ENCODE data around the gene CCDC87.

The CCDC87 gene

DNA sequence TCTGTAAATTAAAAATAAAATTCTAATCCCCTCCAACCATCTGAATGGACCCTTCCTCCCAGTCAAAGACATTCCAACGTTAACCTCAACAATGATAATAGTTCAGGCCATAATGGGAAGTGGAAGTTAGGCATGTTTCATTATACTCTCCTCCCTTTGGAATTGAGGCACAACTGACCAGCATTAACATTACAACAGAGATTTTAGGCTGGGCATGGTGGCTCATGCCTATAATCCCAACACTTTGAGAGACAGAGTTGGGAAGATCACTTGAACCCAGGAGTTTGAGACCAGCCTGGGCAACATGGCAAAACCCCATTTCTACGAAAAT lies 22.0 kb downstream of the CCDC87 start:
- Histone ChIP-seq H3K27ac (no peak overlapping the region), H3K36me3 (no peaks in the 10 kb centered on the region), H3K27me3 (peaks cover 27 to 49% (median 46%) of the 10 kb centered on the region in 11 experiments), H3K9ac (no peak overlapping the region), H3K4me3 (no peak overlapping the region), H4K20me1 (peaks cover 0 to 12% (median 0%) of the 10 kb centered on the region in 11 experiments; a peak in 1 of 22 replicates), H3K4me2 (no peak overlapping the region), H3K9me3 (replicated peaks in 1 of 11) (peaks cover 0 to 23% (median 0%) of the 10 kb centered on the region in 11 experiments; a peak in 8 of 22 replicates), H3K4me1 (peaks cover 0 to 10% (median 3%) of the 10 kb centered on the region in 10 experiments; a peak in 5 of 20 replicates)
- no peak for TF ChIP-seq Cebpa-rat (IDR thresholded peaks at IDR 0.05)

GRCh38 chr11:66570079-66570849 lies 22.6 kb downstream of the CCDC87 start:
- peak overlapping the region in 6 of 11 experiments; percentile 4 to 22 (median 16); a peak in 4 of 22 replicates for H3K4me2 ChIP-seq
- no peak overlapping the region for H3K9ac ChIP-seq
- H4K20me1 ChIP-seq = peaks cover 0 to 12% (median 0%) of the 10 kb centered on the region in 11 experiments; a peak in 1 of 22 replicates
- peaks cover 27 to 52% (median 49%) of the 10 kb centered on the region in 11 experiments for H3K27me3 ChIP-seq
- peaks cover 0 to 10% (median 3%) of the 10 kb centered on the region in 10 experiments; a peak in 5 of 20 replicates for H3K4me1 ChIP-seq
- H3K9me3 ChIP-seq (replicated peaks in 1 of 11) = peaks cover 0 to 23% (median 0%) of the 10 kb centered on the region in 11 experiments; a peak in 8 of 22 replicates
- H3K27ac ChIP-seq = no peak overlapping the region
- no peak overlapping the region for H3K4me3 ChIP-seq
- TF ChIP-seq Cebpa-rat (IDR thresholded peaks at IDR 0.05) = 0 out of 22 replicates have a peak, but pooled peaks of 1 of the 11 experiments have one; percentile 8
- H3K36me3 ChIP-seq = no peaks in the 10 kb centered on the region

DNA sequence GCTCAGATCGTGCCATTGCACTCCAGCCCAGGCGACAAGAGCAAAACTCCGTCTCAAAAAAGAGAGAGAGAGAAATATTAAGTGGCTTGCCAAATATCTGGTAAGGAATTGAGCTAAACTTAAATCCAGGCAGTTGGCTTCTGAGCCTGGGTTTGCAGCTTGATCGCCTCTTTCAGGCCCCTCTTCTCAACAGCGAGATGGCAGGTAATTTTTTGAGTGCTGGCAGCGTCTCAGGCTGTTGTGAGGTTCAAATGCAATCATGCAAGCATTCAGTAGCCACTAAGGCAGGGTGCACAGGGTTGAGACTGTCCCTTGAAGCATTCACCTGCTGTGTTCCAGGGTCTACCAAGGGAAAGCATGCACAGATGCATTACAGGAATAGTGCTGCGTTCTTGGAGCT lies 23.8 kb downstream of the CCDC87 start:
- TF ChIP-seq Cebpa-rat (IDR thresholded peaks at IDR 0.05) = no peak
- no peak overlapping the region for H3K4me2 ChIP-seq

DNA sequence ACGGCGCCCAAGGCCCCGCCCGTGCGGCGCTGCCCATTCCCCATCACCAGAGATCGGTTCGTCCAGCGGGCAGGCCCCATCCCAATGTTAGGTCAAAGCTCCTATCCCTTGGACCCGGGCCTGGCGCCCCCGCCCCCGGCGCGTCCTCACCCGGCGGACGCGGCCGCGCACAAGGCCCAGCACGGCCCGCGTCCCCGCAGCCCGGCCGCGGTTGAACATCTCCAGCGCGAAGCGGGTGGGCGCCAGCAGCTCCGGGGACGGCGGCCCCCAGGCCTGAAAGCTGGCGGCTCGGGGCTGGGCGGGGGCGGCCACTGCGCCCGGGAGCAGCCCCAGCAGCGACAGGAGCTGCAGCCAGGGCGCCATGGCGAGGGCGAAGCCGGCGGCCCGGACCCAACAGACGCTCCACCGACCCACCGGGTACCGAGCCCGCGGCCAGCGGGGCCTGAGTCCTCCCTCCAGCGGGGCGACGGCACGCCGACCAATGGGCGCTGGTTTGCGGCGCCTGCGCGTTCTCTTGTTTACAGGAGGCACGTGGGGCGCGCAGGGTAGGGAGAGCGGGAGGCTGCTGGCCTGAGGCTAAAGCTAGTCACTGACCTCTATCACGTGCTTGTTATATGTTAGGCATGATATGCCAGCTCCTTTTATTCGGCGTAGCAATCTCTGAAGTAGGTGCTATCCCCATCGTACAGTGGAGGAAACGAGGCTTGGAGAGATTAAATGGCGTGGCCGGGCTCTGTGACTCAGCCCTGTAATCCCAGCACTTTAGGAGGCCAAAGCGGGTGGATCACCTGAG lies 24.5 kb downstream of the CCDC87 start, which contains the start of gene CTSF:
Gene CTSF (minus strand): TSS at position 483 of the 793 bp plus-strand sequence. CDS start 120 bp downstream, at position 363.
- TF ChIP-seq Cebpa-rat (IDR thresholded peaks at IDR 0.05) = no peak
- no peak within 1 kb of the TSS for H3K27ac ChIP-seq

More for the DNA sequence above, 23.8 kb downstream of the CCDC87 start:
- Histone ChIP-seq H3K27me3 (peaks cover 27 to 52% (median 49%) of the 10 kb centered on the region in 11 experiments), H4K20me1 (peaks cover 0 to 17% (median 0%) of the 10 kb centered on the region in 11 experiments; a peak in 1 of 22 replicates), H3K4me1 (peaks cover 0 to 10% (median 3%) of the 10 kb centered on the region in 10 experiments; a peak in 5 of 20 replicates), H3K9ac (no peak overlapping the region), H3K27ac (no peak overlapping the region), H3K9me3 (replicated peaks in 1 of 11) (peaks cover 0 to 18% (median 0%) of the 10 kb centered on the region in 11 experiments; a peak in 7 of 22 replicates), H3K4me3 (no peak overlapping the region), H3K36me3 (no peaks in the 10 kb centered on the region)

GRCh38 chr11:66567787-66568123 lies 25.1 kb downstream of the CCDC87 start:
- no peak overlapping the region for H3K4me3 ChIP-seq

More for the DNA sequence above, 24.5 kb downstream of the CCDC87 start, which contains the start of gene CTSF:
- Histone ChIP-seq H3K9me3 (replicated peaks in 1 of 11) (peaks cover 0 to 14% (median 0%) of the 10 kb centered on the region in 11 experiments; a peak in 6 of 22 replicates), H3K27me3 (peaks cover 27 to 52% (median 49%) of the 10 kb centered on the region in 11 experiments), H3K4me3 (no peak within 1 kb of the TSS), H3K9ac (no peak within 1 kb of the TSS), H3K4me2 (no peak within 1 kb of the TSS), H3K36me3 (no peaks in the 10 kb centered on the region), H3K4me1 (peaks cover 0 to 10% (median 3%) of the 10 kb centered on the region in 10 experiments; a peak in 5 of 20 replicates), H4K20me1 (peaks cover 0 to 17% (median 0%) of the 10 kb centered on the region in 11 experiments; a peak in 1 of 22 replicates)

GRCh38 chr11:66566221-66566620 lies 26.6 kb downstream of the CCDC87 start:
- Histone ChIP-seq H3K9me3 (replicated peaks in 1 of 11) (peaks cover 0 to 14% (median 0%) of the 10 kb centered on the region in 11 experiments; a peak in 6 of 22 replicates), H3K9ac (no peak overlapping the region), H3K27me3 (peaks cover 27 to 52% (median 49%) of the 10 kb centered on the region in 11 experiments), H3K27ac (no peak overlapping the region), H3K4me3 (no peak overlapping the region), H4K20me1 (peaks cover 0 to 17% (median 0%) of the 10 kb centered on the region in 11 experiments; a peak in 2 of 22 replicates), H3K36me3 (no peaks in the 10 kb centered on the region), H3K4me1 (peaks cover 0 to 10% (median 3%) of the 10 kb centered on the region in 10 experiments; a peak in 5 of 20 replicates), H3K4me2 (no peak overlapping the region)
- TF ChIP-seq Cebpa-rat (IDR thresholded peaks at IDR 0.05) = no peak

More at GRCh38 chr11:66567787-66568123, 25.1 kb downstream of the CCDC87 start:
- no peak overlapping the region for H3K9ac ChIP-seq
- H3K4me2 ChIP-seq = no peak overlapping the region
- peaks cover 0 to 17% (median 0%) of the 10 kb centered on the region in 11 experiments; a peak in 2 of 22 replicates for H4K20me1 ChIP-seq
- no peak for TF ChIP-seq Cebpa-rat (IDR thresholded peaks at IDR 0.05)
- no peaks in the 10 kb centered on the region for H3K36me3 ChIP-seq
- H3K9me3 ChIP-seq (replicated peaks in 1 of 11) = peaks cover 0 to 14% (median 0%) of the 10 kb centered on the region in 11 experiments; a peak in 6 of 22 replicates
- H3K4me1 ChIP-seq = peaks cover 0 to 10% (median 3%) of the 10 kb centered on the region in 10 experiments; a peak in 5 of 20 replicates
- no peak overlapping the region for H3K27ac ChIP-seq
- peaks cover 27 to 52% (median 49%) of the 10 kb centered on the region in 11 experiments for H3K27me3 ChIP-seq

DNA sequence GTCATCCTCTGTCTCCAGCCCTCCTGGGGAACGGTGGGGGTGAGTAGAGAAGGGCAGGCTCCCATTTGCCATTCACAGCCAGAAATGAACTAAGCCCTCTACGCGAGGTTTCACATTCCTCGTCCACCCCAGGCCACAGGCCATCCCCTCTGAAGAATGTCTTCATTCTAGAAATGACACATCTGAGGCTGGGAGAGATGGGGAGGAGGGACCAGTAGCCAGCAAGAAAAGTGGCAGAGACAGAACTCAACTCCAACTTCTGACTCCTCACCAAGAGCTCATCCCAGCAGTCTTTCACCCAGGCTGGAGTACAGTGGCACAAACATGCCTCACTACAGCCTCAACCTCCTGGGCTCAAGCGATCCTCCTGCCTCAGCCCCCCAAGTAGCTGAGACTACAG lies 27.9 kb downstream of the CCDC87 start:
- peaks cover 27 to 47% (median 41%) of the 10 kb centered on the region in 11 experiments for H3K27me3 ChIP-seq
- no peak overlapping the region for H3K9ac ChIP-seq
- no peak overlapping the region for H3K4me2 ChIP-seq
- H4K20me1 ChIP-seq = peaks cover 0 to 17% (median 0%) of the 10 kb centered on the region in 11 experiments; a peak in 2 of 22 replicates
- H3K27ac ChIP-seq = no peak overlapping the region
- H3K4me1 ChIP-seq = peaks cover 0 to 9% (median 1%) of the 10 kb centered on the region in 10 experiments; a peak in 5 of 20 replicates
- no peaks in the 10 kb centered on the region for H3K36me3 ChIP-seq
- H3K9me3 ChIP-seq (replicated peaks in 1 of 11) = peaks cover 0 to 14% (median 0%) of the 10 kb centered on the region in 11 experiments; a peak in 6 of 22 replicates
- no peak overlapping the region for H3K4me3 ChIP-seq
- TF ChIP-seq Cebpa-rat (IDR thresholded peaks at IDR 0.05) = no peak

DNA sequence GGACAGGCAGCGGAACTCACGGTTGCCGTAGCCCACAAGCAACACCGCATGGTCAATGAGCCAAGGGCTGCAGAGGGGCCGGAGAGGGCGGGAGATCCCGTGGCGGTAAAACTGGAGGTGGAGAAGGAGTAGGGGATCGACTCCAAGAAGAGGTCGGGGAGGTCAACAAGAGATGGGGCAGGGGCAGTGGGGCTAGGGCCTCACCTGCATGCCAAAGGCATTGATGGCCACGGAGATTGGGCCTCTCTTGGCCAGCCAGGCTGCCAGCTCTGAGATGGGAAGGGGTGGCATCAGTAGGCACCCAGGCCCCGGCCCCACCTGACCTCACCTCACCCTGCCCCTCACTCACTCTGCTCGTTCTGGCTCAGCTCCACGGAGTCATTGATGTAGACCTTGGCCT lies 28.3 kb downstream of the CCDC87 start:
- H3K4me1 ChIP-seq = peaks cover 0 to 4% (median 0%) of the 10 kb centered on the region in 10 experiments; a peak in 2 of 20 replicates
- peaks cover 0 to 17% (median 0%) of the 10 kb centered on the region in 11 experiments; a peak in 2 of 22 replicates for H4K20me1 ChIP-seq
- TF ChIP-seq Cebpa-rat (IDR thresholded peaks at IDR 0.05) = no peak
- no peak overlapping the region for H3K9ac ChIP-seq
- no peaks in the 10 kb centered on the region for H3K36me3 ChIP-seq
- H3K9me3 ChIP-seq (replicated peaks in 1 of 11) = peaks cover 0 to 14% (median 0%) of the 10 kb centered on the region in 11 experiments; a peak in 6 of 22 replicates
- H3K27me3 ChIP-seq = peaks cover 27 to 43% (median 37%) of the 10 kb centered on the region in 11 experiments
- no peak overlapping the region for H3K27ac ChIP-seq
- H3K4me3 ChIP-seq = no peak overlapping the region
- H3K4me2 ChIP-seq = no peak overlapping the region
